ENCODE measurements around the gene FAM25A.

DNA sequence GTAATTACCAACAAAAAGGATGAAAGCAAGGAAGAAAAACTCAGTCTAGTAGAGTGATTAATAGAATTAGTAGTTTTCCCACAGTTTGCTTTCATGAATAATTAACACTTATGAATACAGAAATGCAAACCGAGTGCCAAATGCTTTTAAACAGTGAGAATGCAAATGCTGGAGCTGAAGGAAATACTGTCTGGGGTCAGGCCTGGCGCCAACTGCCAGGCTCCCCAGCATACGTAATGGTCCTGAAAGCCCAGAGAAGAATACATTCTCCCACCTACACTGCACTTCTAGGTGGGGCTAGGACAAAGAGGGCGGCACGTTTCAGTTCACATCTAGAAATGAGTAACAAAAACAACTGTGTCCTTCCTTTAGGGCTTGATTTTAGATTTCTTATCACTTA is 44.6 kb downstream of the FAM25A start:
- TF ChIP-seq, protein P1, sequence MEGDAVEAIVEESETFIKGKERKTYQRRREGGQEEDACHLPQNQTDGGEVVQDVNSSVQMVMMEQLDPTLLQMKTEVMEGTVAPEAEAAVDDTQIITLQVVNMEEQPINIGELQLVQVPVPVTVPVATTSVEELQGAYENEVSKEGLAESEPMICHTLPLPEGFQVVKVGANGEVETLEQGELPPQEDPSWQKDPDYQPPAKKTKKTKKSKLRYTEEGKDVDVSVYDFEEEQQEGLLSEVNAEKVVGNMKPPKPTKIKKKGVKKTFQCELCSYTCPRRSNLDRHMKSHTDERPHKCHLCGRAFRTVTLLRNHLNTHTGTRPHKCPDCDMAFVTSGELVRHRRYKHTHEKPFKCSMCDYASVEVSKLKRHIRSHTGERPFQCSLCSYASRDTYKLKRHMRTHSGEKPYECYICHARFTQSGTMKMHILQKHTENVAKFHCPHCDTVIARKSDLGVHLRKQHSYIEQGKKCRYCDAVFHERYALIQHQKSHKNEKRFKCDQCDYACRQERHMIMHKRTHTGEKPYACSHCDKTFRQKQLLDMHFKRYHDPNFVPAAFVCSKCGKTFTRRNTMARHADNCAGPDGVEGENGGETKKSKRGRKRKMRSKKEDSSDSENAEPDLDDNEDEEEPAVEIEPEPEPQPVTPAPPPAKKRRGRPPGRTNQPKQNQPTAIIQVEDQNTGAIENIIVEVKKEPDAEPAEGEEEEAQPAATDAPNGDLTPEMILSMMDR (IDR thresholded peaks at IDR 0.05; ENCODE audit: poor library complexity) = no peak
- no peak for TF ChIP-seq EZH2phosphoT487 (IDR thresholded peaks at IDR 0.05; ENCODE audit: low read depth, severe bottlenecking, unreplicated experiment)

All from hepatocyte (in vitro differentiated cells).